Hepatocyte (in vitro differentiated cells): ENCODE measurements around the gene CACNA1F. TPM values are rescaled to one million over a fixed set of nuclear protein-coding genes. Genes with fewer than 3 reads are reported as not detected.

Source experiments
- DNase-seq: peaks from one replicate; pipeline ENCODE4 v3.0.0-alpha.2; 2016; ENCODE audit warnings: low spot score
- H2AFZ ChIP-seq: fragments of 200-600 bp; sonication (generic); 2 replicates; pipeline ENCODE4 v1.6.0; 2016; ENCODE audit warnings: antibody characterized with exemption, mild to moderate bottlenecking
- H3K27ac ChIP-seq: fragments of 200-600 bp; sonication (generic); 2 replicates; pipeline ENCODE4 v1.5.1; 2016; ENCODE audit warnings: mild to moderate bottlenecking
- H3K27me3 ChIP-seq: fragments of 200-600 bp; sonication (generic); 2 replicates; pipeline ENCODE4 v1.6.1; 2016
- H3K36me3 ChIP-seq: fragments of 200-600 bp; sonication (generic); replicated peaks from 2 replicates; pipeline ENCODE4 v1.5.1; 2016; ENCODE audit warnings: low read depth; ENCODE audit not compliant: insufficient read depth
- H3K4me1 ChIP-seq: fragments of 200-600 bp; sonication (generic); 2 replicates; pipeline ENCODE4 v1.5.1; 2016; ENCODE audit warnings: mild to moderate bottlenecking, moderate library complexity; ENCODE audit not compliant: insufficient read depth
- H3K4me2 ChIP-seq: fragments of 200-600 bp; sonication (generic); 2 replicates; pipeline ENCODE4 v1.6.0; 2016
- H3K4me3 ChIP-seq: fragments of 200-600 bp; sonication (generic); 2 replicates; pipeline ENCODE4 v1.5.1; 2016; ENCODE audit warnings: mild to moderate bottlenecking
- H3K79me2 ChIP-seq: fragments of 200-600 bp; sonication (generic); 2 replicates; pipeline ENCODE4 v1.6.0; 2017; ENCODE audit warnings: mild to moderate bottlenecking
- H3K9me2 ChIP-seq: fragments of 200-600 bp; sonication (generic); replicated peaks from 2 replicates; pipeline ENCODE4 v1.6.0; 2017; ENCODE audit warnings: mild to moderate bottlenecking; ENCODE audit not compliant: insufficient read depth
- H3K9me3 ChIP-seq: fragments of 200-600 bp; sonication (generic); 2 replicates; pipeline ENCODE4 v1.5.1; 2016; ENCODE audit warnings: low read depth, mild to moderate bottlenecking
- H4K20me1 ChIP-seq: fragments of 200-600 bp; sonication (generic); 2 replicates; pipeline ENCODE4 v1.6.0; 2016; ENCODE audit warnings: mild to moderate bottlenecking; ENCODE audit not compliant: insufficient read depth, poor library complexity, severe bottlenecking
- EZH2 ChIP-seq: fragments of 200-600 bp; sonication (generic); IDR thresholded peaks from 2 replicates; pipeline ENCODE4 v1.6.1; 2016; ENCODE audit warnings: antibody characterized with exemption, mild to moderate bottlenecking, borderline replicate concordance
- EZH2phosphoT487 ChIP-seq: fragments of 200-600 bp; sonication (generic); IDR thresholded peaks from one replicate; pipeline ENCODE4 v1.6.1; 2018; ENCODE audit warnings: antibody characterized with exemption, mild to moderate bottlenecking, low read depth, moderate library complexity; ENCODE audit not compliant: unreplicated experiment, severe bottlenecking
- WGBS: methylation state at CpG from one replicate; pipeline ENCODE4 v1.1.6; 2016; ENCODE audit warnings: low lambda C conversion rate; ENCODE audit errors: missing lambda C conversion rate; 5-methylcytosine and 5-hydroxymethylcytosine counted together
- polyA plus RNA-seq: library from polyadenylated mRNA; unstranded; fragments of >200 nt; fragmentation: Nextera tagmentation; extraction: Ambion mirVana; gene quantifications from 2 replicates; pipeline ENCODE4 v1.2.1, GENCODE V29; 2016
- total RNA-seq: library from RNA; depleted of rRNA; stranded (reverse); fragments of >200 nt; gene quantifications from 2 replicates; pipeline ENCODE4 v1.2.3, GENCODE V29; 2014
- TF ChIP-seq, protein P1 (sequence below): fragments of 200-600 bp; sonication (generic); IDR thresholded peaks from 2 replicates; pipeline ENCODE4 v1.5.1; 2016; ENCODE audit warnings: antibody characterized with exemption, mild to moderate bottlenecking; ENCODE audit not compliant: poor library complexity

CACNA1F gene
- total and polyA plus RNA-seq, 2 experiments from 2014 or later = 0.27 to 1.6 TPM

DNA sequence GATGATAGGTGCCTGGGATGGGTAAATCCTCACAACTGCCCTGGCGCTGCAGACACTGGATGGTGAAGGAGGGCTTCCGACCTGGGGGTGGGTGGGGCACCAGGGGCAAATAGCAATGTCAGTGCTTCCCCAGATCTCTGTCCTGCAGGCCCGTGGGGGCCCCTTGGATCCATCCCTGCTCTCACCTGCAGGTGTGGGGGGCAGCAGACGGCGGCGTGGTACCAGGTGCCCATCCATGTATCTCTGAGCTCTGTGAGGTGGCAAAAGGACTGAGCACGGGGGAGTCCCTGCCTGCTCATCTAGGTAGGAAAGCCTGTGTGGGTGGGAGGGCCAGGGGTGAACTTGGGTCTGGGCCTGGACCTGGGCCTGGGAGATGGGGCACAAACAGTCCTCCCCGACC lies 26.6 kb downstream of the CACNA1F start:
- no peak overlapping the region for H3K4me3 ChIP-seq
- H3K27me3 ChIP-seq = no peaks in the 10 kb centered on the region
- TF ChIP-seq, protein P1, sequence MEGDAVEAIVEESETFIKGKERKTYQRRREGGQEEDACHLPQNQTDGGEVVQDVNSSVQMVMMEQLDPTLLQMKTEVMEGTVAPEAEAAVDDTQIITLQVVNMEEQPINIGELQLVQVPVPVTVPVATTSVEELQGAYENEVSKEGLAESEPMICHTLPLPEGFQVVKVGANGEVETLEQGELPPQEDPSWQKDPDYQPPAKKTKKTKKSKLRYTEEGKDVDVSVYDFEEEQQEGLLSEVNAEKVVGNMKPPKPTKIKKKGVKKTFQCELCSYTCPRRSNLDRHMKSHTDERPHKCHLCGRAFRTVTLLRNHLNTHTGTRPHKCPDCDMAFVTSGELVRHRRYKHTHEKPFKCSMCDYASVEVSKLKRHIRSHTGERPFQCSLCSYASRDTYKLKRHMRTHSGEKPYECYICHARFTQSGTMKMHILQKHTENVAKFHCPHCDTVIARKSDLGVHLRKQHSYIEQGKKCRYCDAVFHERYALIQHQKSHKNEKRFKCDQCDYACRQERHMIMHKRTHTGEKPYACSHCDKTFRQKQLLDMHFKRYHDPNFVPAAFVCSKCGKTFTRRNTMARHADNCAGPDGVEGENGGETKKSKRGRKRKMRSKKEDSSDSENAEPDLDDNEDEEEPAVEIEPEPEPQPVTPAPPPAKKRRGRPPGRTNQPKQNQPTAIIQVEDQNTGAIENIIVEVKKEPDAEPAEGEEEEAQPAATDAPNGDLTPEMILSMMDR = no peak
- no peak for TF ChIP-seq EZH2phosphoT487
- no peaks in the 10 kb centered on the region for H3K4me1 ChIP-seq
- no peaks in the 10 kb centered on the region for H3K36me3 ChIP-seq
- no peaks in the 10 kb centered on the region for H3K9me2 ChIP-seq
- H4K20me1 ChIP-seq = no peaks in the 10 kb centered on the region
- H2AFZ ChIP-seq = no peak overlapping the region
- H3K79me2 ChIP-seq = no peaks in the 10 kb centered on the region
- no peaks in the 10 kb centered on the region for H3K9me3 ChIP-seq
- H3K27ac ChIP-seq = no peak overlapping the region
- DNase-seq = no peak
- no peak overlapping the region for H3K4me2 ChIP-seq
- WGBS = 86% methylated on average over 7 of the region's 8 CpGs

DNA sequence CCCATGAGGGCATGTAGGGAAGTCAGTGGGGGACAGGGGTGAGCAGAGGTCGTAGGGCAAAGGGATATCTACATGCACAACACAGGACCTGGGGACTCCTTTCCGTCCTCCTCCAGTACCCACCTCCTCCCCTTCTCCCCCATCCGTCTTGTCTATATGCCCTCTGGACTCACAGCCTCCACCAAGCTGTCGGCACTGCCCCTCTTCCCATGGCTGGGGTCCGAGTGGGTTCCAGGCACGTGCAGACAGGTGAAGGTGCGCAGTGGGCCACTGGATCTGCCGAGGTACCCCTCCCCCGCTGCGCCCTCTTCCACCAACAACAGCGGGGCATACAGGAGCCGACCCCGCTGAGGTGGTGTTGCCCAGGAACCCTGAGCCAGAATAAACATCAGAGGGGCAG lies 27.7 kb downstream of the CACNA1F start:
- no peak overlapping the region for H2AFZ ChIP-seq
- TF ChIP-seq, protein P1 = no peak
- TF ChIP-seq EZH2 (no peak), EZH2phosphoT487 (no peak)
- H3K27me3 ChIP-seq = no peaks in the 10 kb centered on the region
- H4K20me1 ChIP-seq = no peaks in the 10 kb centered on the region
- 89% methylated on average over 13 of the region's 13 CpGs for WGBS
- H3K4me2 ChIP-seq = no peak overlapping the region
- H3K4me3 ChIP-seq = no peak overlapping the region
- no peaks in the 10 kb centered on the region for H3K79me2 ChIP-seq
- no peaks in the 10 kb centered on the region for H3K9me2 ChIP-seq
- H3K27ac ChIP-seq = no peak overlapping the region
- H3K9me3 ChIP-seq = no peaks in the 10 kb centered on the region
- no peaks in the 10 kb centered on the region for H3K36me3 ChIP-seq
- H3K4me1 ChIP-seq = no peaks in the 10 kb centered on the region
- DNase-seq = no peak

DNA sequence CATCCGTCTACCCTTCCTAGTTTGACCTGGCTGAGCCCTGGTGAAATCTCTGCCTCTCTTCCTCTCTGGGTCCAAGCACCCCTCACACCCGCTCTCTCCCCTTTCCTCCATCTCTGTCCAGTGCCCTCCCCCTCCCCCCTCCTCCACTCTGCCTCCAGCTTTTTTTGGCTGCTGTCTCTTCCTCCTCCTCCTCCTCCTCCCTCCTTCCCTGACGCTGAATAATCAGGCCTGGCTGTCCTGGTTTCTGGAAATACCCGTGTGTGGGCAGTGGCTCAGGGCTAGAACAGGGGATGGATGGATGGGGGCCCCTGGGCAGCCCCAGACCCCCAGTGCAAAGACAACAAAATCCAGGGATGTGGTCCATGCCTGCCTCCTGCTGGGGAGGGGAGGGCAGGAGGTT lies 28.4 kb downstream of the CACNA1F start:
- TF ChIP-seq EZH2 = no peak
- TF ChIP-seq, protein P1 = no peak
- TF ChIP-seq EZH2phosphoT487 = no peak

DNA sequence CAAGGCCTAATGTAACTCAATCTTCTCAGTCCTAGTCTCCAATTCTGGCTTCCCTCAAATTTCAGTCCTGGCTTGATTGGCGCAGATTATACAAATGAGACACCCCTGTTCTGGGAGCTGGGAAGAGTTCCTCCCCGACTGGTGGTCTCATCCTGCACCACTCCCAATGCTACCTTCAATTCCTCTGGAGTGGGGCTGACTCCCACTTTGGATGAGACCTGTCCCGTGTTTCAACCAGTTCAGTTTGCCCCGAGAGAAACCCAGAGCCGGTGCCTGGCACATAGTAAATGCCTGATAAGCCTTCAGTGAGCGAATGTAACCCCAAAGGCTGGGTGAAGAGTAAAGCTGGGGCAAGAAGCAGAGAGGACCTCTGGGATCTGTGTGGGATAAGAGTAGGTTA lies 29.1 kb downstream of the CACNA1F start:
- Histone ChIP-seq H4K20me1 (no peaks in the 10 kb centered on the region), H3K79me2 (no peaks in the 10 kb centered on the region), H3K9me2 (no peaks in the 10 kb centered on the region), H3K4me3 (no peak overlapping the region), H3K27me3 (no peaks in the 10 kb centered on the region), H3K36me3 (no peaks in the 10 kb centered on the region), H3K9me3 (no peaks in the 10 kb centered on the region), H3K4me1 (no peaks in the 10 kb centered on the region), H2AFZ (no peak overlapping the region), H3K27ac (no peak overlapping the region), H3K4me2 (no peak overlapping the region)
- no peak for TF ChIP-seq EZH2phosphoT487
- TF ChIP-seq, protein P1 = no peak
- no peak for TF ChIP-seq EZH2
- no peak for DNase-seq
- WGBS = 81% methylated on average over 6 of the region's 6 CpGs

More for the DNA sequence above, 28.4 kb downstream of the CACNA1F start:
- WGBS = 45% methylated on average over 3 of the region's 4 CpGs
- H3K36me3 ChIP-seq = no peaks in the 10 kb centered on the region
- H3K9me3 ChIP-seq = no peaks in the 10 kb centered on the region
- no peak overlapping the region for H3K4me3 ChIP-seq
- H3K4me2 ChIP-seq = no peak overlapping the region
- no peaks in the 10 kb centered on the region for H3K79me2 ChIP-seq
- no peaks in the 10 kb centered on the region for H3K4me1 ChIP-seq
- no peak overlapping the region for H2AFZ ChIP-seq
- no peaks in the 10 kb centered on the region for H3K9me2 ChIP-seq
- H3K27ac ChIP-seq = no peak overlapping the region
- no peaks in the 10 kb centered on the region for H4K20me1 ChIP-seq
- H3K27me3 ChIP-seq = no peaks in the 10 kb centered on the region
- DNase-seq = no peak
